Fibroblast of lung (primary cell): ENCODE measurements around the gene CRYBA2. TPM values are rescaled to one million over a fixed set of nuclear protein-coding genes. Genes with fewer than 3 reads are reported as not detected.
A peak's percentile ranks its signal among the peaks of the same experiment; 100 is the strongest.

ENCODE experiments used
- DNase-seq, 2 donors: peaks; one replicate each; pipeline versions ENCODE4 v3.0.0 to v3.0.0-alpha.2; 2010; ENCODE audit warnings: low read depth in 2 of 2
- H2AFZ ChIP-seq: 2 replicates; pipeline ENCODE4 v1.5.1; 2012; ENCODE audit warnings: low read length, control low read depth, inconsistent platforms
- H3K27ac ChIP-seq: 2 replicates; pipeline ENCODE4 v1.5.1; 2011; ENCODE audit warnings: low read length, control low read depth; ENCODE audit not compliant: insufficient read depth
- H3K27me3 ChIP-seq: 2 replicates; pipeline ENCODE4 v1.5.1; 2011; ENCODE audit warnings: mild to moderate bottlenecking, low read length; ENCODE audit not compliant: control insufficient read depth, insufficient read depth
- H3K36me3 ChIP-seq: 2 replicates; pipeline ENCODE4 v1.5.1; 2011; ENCODE audit warnings: low read length; ENCODE audit not compliant: control insufficient read depth, insufficient read depth
- H3K4me1 ChIP-seq: 2 replicates; pipeline ENCODE4 v1.5.1; 2011; ENCODE audit warnings: low read length; ENCODE audit not compliant: control insufficient read depth, insufficient read depth; ENCODE audit errors: extremely low read depth
- H3K4me2 ChIP-seq: 2 replicates; pipeline ENCODE4 v1.5.1; 2011; ENCODE audit warnings: low read length, control low read depth; ENCODE audit not compliant: insufficient read depth; ENCODE audit errors: extremely low read depth
- H3K4me3 ChIP-seq, 4 experiments: fragments of 200-600 bp in 1 of 4; sonication (generic) in 1 of 4; replicated peaks in 1 of 4; 2 replicates each; pipeline ENCODE4 v1.5.1; 2011 to 2016; ENCODE audit warnings: low read length in 4 of 4, low read depth in 3 of 4, mild to moderate bottlenecking in 3 of 4, control low read depth in 2 of 4, inconsistent platforms in 1 of 4, mixed read lengths in 1 of 4; ENCODE audit not compliant: insufficient read depth in 1 of 4; ENCODE audit errors: control extremely low read depth in 1 of 4
- H3K79me2 ChIP-seq: 2 replicates; pipeline ENCODE4 v1.5.1; 2012; ENCODE audit warnings: mild to moderate bottlenecking, low read length, inconsistent platforms; ENCODE audit not compliant: control insufficient read depth, insufficient read depth
- H3K9ac ChIP-seq: 2 replicates; pipeline ENCODE4 v1.5.1; 2011; ENCODE audit warnings: mild to moderate bottlenecking, low read length, control low read depth; ENCODE audit not compliant: insufficient read depth
- H3K9me3 ChIP-seq: 2 replicates; pipeline ENCODE4 v1.5.1; 2012; ENCODE audit warnings: low read depth, low read length; ENCODE audit not compliant: control insufficient read depth, insufficient read depth
- H4K20me1 ChIP-seq: 2 replicates; pipeline ENCODE4 v1.5.1; 2011; ENCODE audit warnings: low read length; ENCODE audit not compliant: control insufficient read depth, insufficient read depth; ENCODE audit errors: extremely low read depth
- CTCF ChIP-seq, 2 donors: IDR thresholded peaks in 1 of 2; conservative IDR thresholded peaks in 1 of 2; 1 replicate in 1 of 2; 2 replicates in 1 of 2; pipeline ENCODE4 v1.5.1; 2011 to 2012; ENCODE audit warnings: low read length in 2 of 2, control low read depth in 1 of 2, inconsistent platforms in 1 of 2, low read depth in 1 of 2, mild to moderate bottlenecking in 1 of 2
- EZH2 ChIP-seq: IDR thresholded peaks from 2 replicates; pipeline ENCODE4 v1.5.1; 2012; ENCODE audit warnings: low read length, control low read depth, mild to moderate bottlenecking; ENCODE audit errors: missing control alignments
- polyA plus RNA-seq, 2 donors: library from polyadenylated mRNA; depleted of rRNA in 1 of 2; stranded (reverse) in 1 of 2; unstranded in 1 of 2; fragments of >200 nt; gene quantifications; 2 replicates each; pipeline ENCODE4 v1.2.1, GENCODE V29; 2011 to 2012; ENCODE audit warnings: missing spikeins in 1 of 2
- total RNA-seq: library from RNA; depleted of rRNA; stranded (reverse); fragments of >200 nt; gene quantifications from 2 replicates; pipeline ENCODE4 v1.2.1, GENCODE V29; 2014

The CRYBA2 gene
- total and polyA plus RNA-seq, 2 donors (not counting 1 experiment from before 2014, with no cell fraction given): not detected

GRCh38 chr2:219002395-219003266 is 9.4 kb upstream of the CRYBA2 start:
- no peaks in the 10 kb centered on the region for H3K36me3 ChIP-seq
- no peak overlapping the region for H3K27ac ChIP-seq
- TF ChIP-seq EZH2 (peak; percentile 97), CTCF (conservative IDR thresholded peaks at IDR 0.05 in 1 of 2, IDR thresholded peaks at IDR 0.05 in 1 of 2; ENCODE audit: low read depth in 1 of 2, low read length in 2 of 2) (peak in 1 of 2 donors; percentile 36)
- no peak overlapping the region for H3K9ac ChIP-seq
- H3K9me3 ChIP-seq: no peaks in the 10 kb centered on the region
- peak; percentile 8 to 12 for DNase-seq
- H4K20me1 ChIP-seq: no peaks in the 10 kb centered on the region
- H3K4me2 ChIP-seq: no peak overlapping the region
- no peak overlapping the region for H3K4me3 ChIP-seq
- peaks cover 59% of the 10 kb centered on the region for H3K27me3 ChIP-seq
- no peak overlapping the region for H2AFZ ChIP-seq
- no peaks in the 10 kb centered on the region for H3K79me2 ChIP-seq
- no peaks in the 10 kb centered on the region for H3K4me1 ChIP-seq

GRCh38 chr2:219001577-219002394 is 8.6 kb upstream of the CRYBA2 start:
- Histone ChIP-seq H3K36me3 (no peaks in the 10 kb centered on the region), H3K4me1 (no peaks in the 10 kb centered on the region), H2AFZ (no peak overlapping the region), H3K4me2 (no peak overlapping the region), H3K4me3 (no peak overlapping the region), H3K9me3 (no peaks in the 10 kb centered on the region), H3K79me2 (no peaks in the 10 kb centered on the region), H3K9ac (no peak overlapping the region), H4K20me1 (no peaks in the 10 kb centered on the region), H3K27me3 (peaks cover 64% of the 10 kb centered on the region), H3K27ac (no peak overlapping the region)
- no peak for DNase-seq
- TF ChIP-seq CTCF (conservative IDR thresholded peaks at IDR 0.05 in 1 of 2, IDR thresholded peaks at IDR 0.05 in 1 of 2; ENCODE audit: low read depth in 1 of 2, low read length in 2 of 2) (no peak), EZH2 (no peak)

- H3K27me3 ChIP-seq: peaks cover 64% of the 10 kb centered on the region
- H3K36me3 ChIP-seq: no peaks in the 10 kb centered on the region
- no peaks in the 10 kb centered on the region for H3K79me2 ChIP-seq
- no peak for DNase-seq
- H3K4me2 ChIP-seq: no peak overlapping the region
- TF ChIP-seq CTCF (conservative IDR thresholded peaks at IDR 0.05 in 1 of 2, IDR thresholded peaks at IDR 0.05 in 1 of 2; ENCODE audit: low read depth in 1 of 2, low read length in 2 of 2) (no peak), EZH2 (peak; percentile 91)
- no peaks in the 10 kb centered on the region for H3K9me3 ChIP-seq
- H3K4me1 ChIP-seq: no peaks in the 10 kb centered on the region
- no peak overlapping the region for H3K4me3 ChIP-seq
- H3K9ac ChIP-seq: no peak overlapping the region
- H2AFZ ChIP-seq: no peak overlapping the region
- no peak overlapping the region for H3K27ac ChIP-seq
- no peaks in the 10 kb centered on the region for H4K20me1 ChIP-seq
Measured at GRCh38 chr2:219001100-219001576, 7.9 kb upstream of the CRYBA2 start.
